NT2/D1 (cell line): ENCODE data around the gene HERC3.

ENCODE experiments used
- DNase-seq: peaks from one replicate; pipeline ENCODE4 v3.0.0-alpha.2; 2011; ENCODE audit warnings: low read depth, low spot score
- H3K27me3 ChIP-seq: 2 replicates; pipeline ENCODE4 v1.6.0; 2011; ENCODE audit warnings: mild to moderate bottlenecking; ENCODE audit not compliant: insufficient read length, insufficient read depth
- H3K36me3 ChIP-seq: 2 replicates; pipeline ENCODE4 v1.6.1; 2011; ENCODE audit warnings: mild to moderate bottlenecking, low read length, mixed read lengths; ENCODE audit not compliant: insufficient read depth, insufficient read length
- H3K4me1 ChIP-seq: 2 replicates; pipeline ENCODE4 v1.5.1; 2011; ENCODE audit not compliant: insufficient read depth, insufficient read length
- H3K4me3 ChIP-seq: 2 replicates; pipeline ENCODE4 v1.5.1; 2011; ENCODE audit warnings: low read depth; ENCODE audit not compliant: insufficient read length
- H3K9ac ChIP-seq: 2 replicates; pipeline ENCODE4 v1.6.0; 2011; ENCODE audit warnings: low read depth; ENCODE audit not compliant: insufficient read length
- H3K9me3 ChIP-seq: 2 replicates; pipeline ENCODE4 v1.5.1; 2011; ENCODE audit warnings: mild to moderate bottlenecking, low read length; ENCODE audit not compliant: insufficient read depth
- SUZ12 ChIP-seq: IDR thresholded peaks from 2 replicates; pipeline ENCODE4 v1.6.1; 2011; ENCODE audit not compliant: insufficient read length, insufficient read depth; ENCODE audit errors: extremely low read depth
- YY1 ChIP-seq: IDR thresholded peaks from 2 replicates; pipeline ENCODE4 v1.6.1; 2011; ENCODE audit not compliant: insufficient read length, insufficient read depth
- ZNF274 ChIP-seq: IDR thresholded peaks from 2 replicates; pipeline ENCODE4 v1.6.1; 2011; ENCODE audit warnings: mild to moderate bottlenecking, low read depth, low read length

HERC3 gene

DNA sequence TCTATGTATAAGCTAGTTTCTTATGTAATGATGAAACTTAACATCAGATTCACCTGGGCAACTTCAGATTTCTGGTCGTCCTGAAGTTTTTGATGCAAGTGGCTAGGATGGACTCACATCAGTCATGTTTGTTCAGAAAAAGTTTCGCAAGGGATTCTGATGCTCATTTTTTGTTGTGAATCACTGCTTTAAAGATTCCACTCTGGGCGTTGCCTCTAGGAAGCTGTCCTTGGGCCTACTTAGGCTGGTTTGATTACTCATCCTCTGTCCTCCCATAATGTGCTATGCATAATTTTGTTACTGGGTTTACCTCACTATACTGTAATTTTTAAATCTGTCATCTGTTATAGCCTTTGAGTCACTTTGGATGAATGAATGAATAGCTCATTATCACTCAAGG is 30.8 kb downstream of the HERC3 start:
- no peak for DNase-seq
- no peaks in the 10 kb centered on the region for H3K36me3 ChIP-seq
- H3K4me1 ChIP-seq = no peaks in the 10 kb centered on the region
- H3K27me3 ChIP-seq = no peaks in the 10 kb centered on the region
- no peak for TF ChIP-seq SUZ12
- TF ChIP-seq ZNF274 = no peak
- no peak overlapping the region for H3K9ac ChIP-seq
- no peak overlapping the region for H3K4me3 ChIP-seq
- H3K9me3 ChIP-seq = no peaks in the 10 kb centered on the region

DNA sequence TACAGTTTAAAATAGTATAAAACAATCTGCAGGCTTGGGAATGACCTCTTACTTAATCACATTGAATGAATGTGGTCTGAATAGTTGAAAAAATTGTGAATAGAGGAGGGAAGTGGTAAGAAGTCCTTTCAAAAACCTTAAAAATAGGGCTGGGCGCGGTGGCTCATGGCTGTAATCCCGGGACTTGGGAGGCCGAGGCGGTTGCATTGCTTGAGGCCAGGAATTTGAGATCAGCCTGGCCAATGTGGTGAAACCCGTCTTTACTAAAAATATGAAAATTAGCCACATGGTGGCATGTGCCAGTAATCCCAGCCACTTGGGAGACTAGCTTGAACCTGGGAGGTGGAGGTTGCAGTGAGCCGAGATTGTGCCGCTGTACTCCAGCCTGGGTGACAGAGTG is 36.5 kb downstream of the HERC3 start:
- TF ChIP-seq YY1 (no peak), SUZ12 (no peak), ZNF274 (no peak)
- H3K9ac ChIP-seq = no peak overlapping the region
- H3K4me1 ChIP-seq = no peaks in the 10 kb centered on the region
- H3K4me3 ChIP-seq = no peak overlapping the region
- H3K27me3 ChIP-seq = no peaks in the 10 kb centered on the region
- no peak for DNase-seq
- no peaks in the 10 kb centered on the region for H3K36me3 ChIP-seq
- H3K9me3 ChIP-seq = no peaks in the 10 kb centered on the region

DNA sequence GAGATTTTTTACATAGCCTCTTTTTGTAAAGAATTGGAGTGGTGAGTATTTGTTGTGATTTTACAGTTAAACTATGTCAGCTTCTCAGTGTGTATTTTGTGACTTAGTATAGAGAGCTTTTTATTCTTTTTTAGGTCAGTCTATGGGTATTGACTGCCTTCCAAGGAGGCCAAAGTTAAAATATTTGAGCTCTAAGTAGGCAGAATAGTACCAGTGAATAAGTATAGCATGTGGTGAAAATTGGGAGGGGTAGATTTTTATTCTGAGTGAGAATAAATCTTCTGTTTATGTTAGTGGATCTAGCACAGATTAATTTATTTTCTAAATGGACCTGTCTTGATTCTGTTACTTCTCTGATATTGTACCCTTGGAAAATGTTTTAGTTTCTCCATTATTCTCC is 37.5 kb downstream of the HERC3 start:
- DNase-seq = no peak
- Histone ChIP-seq H3K4me1 (no peaks in the 10 kb centered on the region), H3K4me3 (no peak overlapping the region), H3K27me3 (no peaks in the 10 kb centered on the region), H3K9me3 (no peaks in the 10 kb centered on the region), H3K9ac (no peak overlapping the region), H3K36me3 (no peaks in the 10 kb centered on the region)
- no peak for TF ChIP-seq ZNF274
- no peak for TF ChIP-seq YY1
- TF ChIP-seq SUZ12 = no peak

DNA sequence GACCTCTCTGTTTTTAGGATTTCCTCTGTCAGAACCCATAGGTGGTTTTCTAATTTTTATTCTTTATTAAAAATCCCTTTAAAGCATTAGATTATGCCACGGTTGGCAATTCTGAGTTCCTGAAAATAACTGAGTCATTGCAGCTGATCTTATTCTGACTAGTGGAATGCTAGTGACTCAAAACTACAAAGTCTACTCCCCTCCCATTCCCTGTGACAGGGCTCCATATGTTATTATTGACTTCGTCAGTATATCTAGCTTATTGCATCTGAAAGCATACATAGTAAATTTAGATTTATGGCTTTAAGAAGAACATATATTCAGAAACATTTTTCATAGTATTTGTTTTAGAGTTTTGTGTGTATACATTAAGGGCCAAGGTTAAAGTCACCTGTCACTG is 38.5 kb downstream of the HERC3 start:
- Histone ChIP-seq H3K9me3 (no peaks in the 10 kb centered on the region), H3K4me1 (no peaks in the 10 kb centered on the region), H3K4me3 (no peak overlapping the region), H3K27me3 (no peaks in the 10 kb centered on the region), H3K36me3 (no peaks in the 10 kb centered on the region), H3K9ac (no peak overlapping the region)
- TF ChIP-seq SUZ12 (no peak), YY1 (no peak), ZNF274 (no peak)
- no peak for DNase-seq

DNA sequence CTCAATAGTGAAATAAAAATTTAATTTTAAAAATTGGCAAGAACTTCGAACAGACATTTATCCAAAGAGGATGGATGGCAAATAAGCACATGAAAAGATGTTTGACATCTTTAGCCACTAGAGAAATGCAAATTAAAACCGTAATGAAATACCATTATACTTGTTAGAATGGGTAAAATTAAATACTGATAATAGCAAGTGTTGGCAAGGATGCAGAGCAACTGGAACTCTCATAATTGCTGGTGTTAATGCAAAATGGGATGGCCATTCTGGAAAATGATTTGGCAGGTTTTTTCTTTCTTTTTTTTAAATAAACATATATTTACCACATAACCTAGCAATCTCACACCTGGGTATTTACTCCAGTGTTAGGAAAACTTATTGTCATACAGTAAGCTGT is 51.7 kb downstream of the HERC3 start:
- no peak for DNase-seq

DNA sequence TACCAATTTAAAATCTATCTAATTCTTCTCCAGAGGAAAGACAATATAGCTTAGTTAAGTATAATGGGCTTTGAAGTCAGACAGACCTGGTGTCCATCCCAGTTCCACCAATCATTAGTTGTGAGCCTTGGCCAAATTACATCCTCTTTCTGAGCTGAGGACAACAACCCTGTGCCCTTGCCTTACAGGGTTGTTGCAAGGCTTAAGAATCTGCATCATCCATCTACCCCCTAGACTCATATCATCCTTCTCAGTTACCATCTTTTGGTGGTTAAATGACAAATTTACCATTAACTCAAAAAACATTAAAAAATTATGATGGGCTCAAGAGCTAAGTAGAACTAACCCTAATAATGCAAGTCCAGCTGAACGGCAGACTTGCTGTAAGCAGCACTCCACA is 53.7 kb downstream of the HERC3 start:
- no peak overlapping the region for H3K9ac ChIP-seq
- no peaks in the 10 kb centered on the region for H3K9me3 ChIP-seq
- TF ChIP-seq ZNF274 = no peak
- H3K4me1 ChIP-seq = no peaks in the 10 kb centered on the region
- no peaks in the 10 kb centered on the region for H3K36me3 ChIP-seq
- DNase-seq = no peak
- H3K27me3 ChIP-seq = no peaks in the 10 kb centered on the region
- no peak overlapping the region for H3K4me3 ChIP-seq

More for the DNA sequence above, 51.7 kb downstream of the HERC3 start:
- Histone ChIP-seq H3K4me3 (no peak overlapping the region), H3K36me3 (no peaks in the 10 kb centered on the region), H3K4me1 (no peaks in the 10 kb centered on the region), H3K9ac (no peak overlapping the region), H3K27me3 (no peaks in the 10 kb centered on the region), H3K9me3 (no peaks in the 10 kb centered on the region)
- TF ChIP-seq YY1 (no peak), ZNF274 (no peak), SUZ12 (no peak)

DNA sequence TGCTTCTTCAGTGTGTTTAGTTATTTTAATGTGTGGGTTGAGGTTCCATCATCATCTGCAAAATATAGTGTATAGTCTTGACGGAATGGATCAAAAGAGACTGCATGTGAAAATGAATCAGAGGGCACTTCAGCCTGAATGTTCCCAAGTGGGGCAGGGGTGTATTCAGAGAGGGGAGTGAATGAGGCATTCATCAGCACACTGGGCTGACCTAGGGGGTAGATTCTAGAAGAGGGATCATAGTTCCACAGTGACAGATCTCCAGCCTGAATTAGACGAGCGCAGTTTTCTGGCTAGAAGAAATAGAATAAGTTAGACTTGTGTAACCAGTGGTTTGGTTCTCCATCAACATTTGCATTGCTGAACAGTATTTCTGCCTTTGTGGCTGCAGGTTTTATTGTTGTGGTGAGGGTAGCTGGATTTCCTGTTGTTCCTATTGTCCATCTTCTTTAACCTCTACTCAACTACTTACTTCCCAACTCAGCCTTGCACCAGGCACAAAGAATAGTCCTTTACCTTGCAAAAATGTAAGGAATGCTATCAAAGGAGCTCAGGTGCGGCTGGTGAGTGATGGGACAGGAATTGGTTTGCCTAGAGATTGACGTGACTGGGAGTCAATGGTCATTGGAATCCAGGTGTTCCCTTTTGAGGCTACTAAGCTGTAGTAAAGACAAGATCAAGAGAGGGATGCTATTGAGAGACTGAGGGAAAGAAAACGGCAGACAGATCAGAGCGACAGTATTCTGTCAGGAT is 54.4 kb downstream of the HERC3 start:
- H3K36me3 ChIP-seq = no peaks in the 10 kb centered on the region
- no peaks in the 10 kb centered on the region for H3K27me3 ChIP-seq
- DNase-seq = no peak
- TF ChIP-seq ZNF274 (no peak), YY1 (no peak), SUZ12 (no peak)
- no peaks in the 10 kb centered on the region for H3K4me1 ChIP-seq
- H3K9me3 ChIP-seq = no peaks in the 10 kb centered on the region
- H3K9ac ChIP-seq = no peak overlapping the region
- no peak overlapping the region for H3K4me3 ChIP-seq

DNA sequence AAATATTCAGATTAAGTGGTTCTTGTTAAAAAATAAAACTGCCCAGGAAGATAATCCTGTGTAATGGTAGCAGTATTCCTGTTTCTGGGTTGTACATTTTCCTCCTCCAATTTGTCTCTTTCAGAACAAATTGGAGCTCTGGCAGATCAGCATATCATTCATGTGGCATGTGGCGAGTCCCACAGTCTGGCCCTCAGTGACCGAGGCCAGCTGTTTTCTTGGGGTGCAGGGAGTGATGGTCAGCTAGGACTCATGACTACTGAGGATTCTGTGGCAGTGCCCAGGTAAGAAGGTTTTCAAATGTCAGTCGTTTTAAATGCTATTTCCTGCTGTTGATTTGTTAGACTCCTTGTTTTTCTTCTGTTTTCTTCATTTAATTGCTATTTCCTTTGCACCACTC is 57.4 kb downstream of the HERC3 start:
- no peak for DNase-seq
- no peaks in the 10 kb centered on the region for H3K27me3 ChIP-seq
- no peaks in the 10 kb centered on the region for H3K36me3 ChIP-seq
- no peaks in the 10 kb centered on the region for H3K4me1 ChIP-seq
- no peak overlapping the region for H3K9ac ChIP-seq
- TF ChIP-seq SUZ12 (no peak), ZNF274 (no peak), YY1 (no peak)
- H3K9me3 ChIP-seq = no peaks in the 10 kb centered on the region
- H3K4me3 ChIP-seq = no peak overlapping the region
